GM21717 (cell line): ENCODE data around the gene FKRP.
"Not testable (repeated sequence)": the region's sequence is repeated elsewhere in the genome, so short reads cannot be mapped to it uniquely, and the experiment has no call there.

Experiments
- ATAC-seq: cut with Tn5 transposase; IDR thresholded peaks from one replicate; pipeline ENCODE4 v1.9.1; 2021; ENCODE audit warnings: mild to moderate bottlenecking, moderate library complexity; ENCODE audit not compliant: unreplicated experiment

FKRP gene

GRCh38 chr19:46756544-46756888, 10.7 kb downstream of the FKRP start:
- no peak for ATAC-seq

- ATAC-seq = no peak
Observed at GRCh38 chr19:46759206-46759605, 13.3 kb downstream of the FKRP start.

- ATAC-seq = no peak
Observed at GRCh38 chr19:46759817-46760333, 14.0 kb downstream of the FKRP start.

DNA sequence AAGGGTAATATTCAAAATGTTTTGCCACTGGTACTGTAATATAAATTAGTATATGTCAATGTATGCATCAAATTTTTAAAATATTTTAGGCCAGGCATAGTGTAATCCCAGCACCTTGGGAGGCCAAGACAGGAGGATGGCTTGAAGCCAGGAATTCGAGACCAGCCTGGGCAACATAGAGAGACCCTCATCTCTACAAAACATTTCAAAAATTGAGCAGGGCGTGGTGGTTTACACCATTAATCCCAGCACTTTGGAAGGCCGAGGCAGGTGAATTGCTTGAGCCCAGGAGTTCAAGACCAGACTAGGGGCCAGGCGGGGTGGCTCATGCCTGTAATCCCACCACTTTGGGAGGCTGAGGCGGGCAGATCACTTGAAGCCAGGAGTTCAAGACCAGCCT, 14.5 kb downstream of the FKRP start:
- no peak for ATAC-seq

DNA sequence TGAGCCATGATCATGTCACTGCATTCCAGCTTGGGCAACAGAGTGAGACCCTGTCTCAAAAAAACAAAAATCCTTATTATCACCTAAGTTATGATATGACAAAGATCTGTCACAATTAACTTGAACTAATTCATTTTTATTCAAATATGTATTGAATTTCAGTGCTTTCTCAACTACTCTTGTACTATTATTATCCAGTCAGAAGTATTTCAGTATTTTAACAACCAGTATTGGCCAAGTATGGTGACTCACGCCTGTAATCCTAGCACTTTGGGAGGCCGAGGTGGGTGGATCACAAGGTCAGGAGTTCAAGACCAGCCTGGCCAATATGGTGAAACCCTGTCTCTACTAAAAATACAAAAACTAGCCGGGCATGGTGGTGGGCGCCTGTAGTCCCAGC, 15.0 kb downstream of the FKRP start:
- not testable (repeated sequence) for ATAC-seq

- ATAC-seq = no peak
Observed at GRCh38 chr19:46761418-46761831, 15.6 kb downstream of the FKRP start.

DNA sequence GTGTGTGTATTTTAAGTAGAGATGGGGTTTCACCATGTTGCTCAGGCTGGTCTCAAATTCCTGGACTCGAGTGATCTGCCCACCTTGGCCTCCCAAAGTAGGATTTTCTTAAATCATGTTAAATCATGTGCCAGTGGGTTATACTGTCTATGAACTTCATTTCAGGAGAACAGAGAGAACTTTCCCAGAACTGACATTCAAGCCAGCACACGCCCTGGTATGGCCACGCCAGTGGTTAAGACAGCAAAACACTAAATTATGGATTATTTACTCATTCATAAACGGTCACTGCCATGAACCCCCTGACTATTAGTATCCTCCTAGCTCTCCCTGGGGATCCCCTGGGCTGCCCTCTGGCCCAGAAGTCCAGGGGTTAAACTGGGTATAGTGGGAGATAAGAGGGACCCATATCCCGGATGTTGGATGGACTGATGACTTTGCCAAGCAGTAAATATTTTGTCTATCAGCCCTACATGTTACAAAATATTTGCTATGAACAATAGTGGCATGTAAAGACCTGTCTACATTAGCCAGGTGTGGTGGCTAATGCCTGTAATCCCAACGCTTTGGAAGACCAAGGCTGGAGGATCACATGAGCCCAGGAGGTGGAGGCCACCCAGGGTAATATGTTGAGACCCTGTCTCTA, 16.5 kb downstream of the FKRP start:
- ATAC-seq = no peak

DNA sequence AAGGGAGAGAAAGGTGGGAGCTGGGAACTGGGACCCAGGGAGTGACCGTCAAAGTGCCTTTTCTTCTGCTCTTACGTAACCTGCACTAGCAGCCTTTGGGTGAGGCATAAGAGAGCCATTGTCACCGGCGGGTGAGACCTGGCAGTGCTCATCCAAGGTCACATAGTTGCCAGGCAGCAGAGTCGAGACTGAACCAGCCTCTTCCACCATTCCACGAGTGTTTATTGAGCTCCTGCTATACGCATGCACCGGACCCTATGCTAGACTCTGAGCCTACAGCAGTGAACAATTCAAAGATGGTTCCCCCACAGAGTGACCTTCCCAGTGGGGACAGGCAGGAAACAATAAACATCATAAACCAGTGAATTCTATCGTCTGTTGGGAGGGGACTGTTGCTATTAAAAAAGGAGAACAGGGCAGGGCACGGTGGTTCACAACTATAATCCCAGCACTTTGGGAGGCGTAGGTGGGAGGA, 19.0 kb downstream of the FKRP start:
- ATAC-seq = no peak

DNA sequence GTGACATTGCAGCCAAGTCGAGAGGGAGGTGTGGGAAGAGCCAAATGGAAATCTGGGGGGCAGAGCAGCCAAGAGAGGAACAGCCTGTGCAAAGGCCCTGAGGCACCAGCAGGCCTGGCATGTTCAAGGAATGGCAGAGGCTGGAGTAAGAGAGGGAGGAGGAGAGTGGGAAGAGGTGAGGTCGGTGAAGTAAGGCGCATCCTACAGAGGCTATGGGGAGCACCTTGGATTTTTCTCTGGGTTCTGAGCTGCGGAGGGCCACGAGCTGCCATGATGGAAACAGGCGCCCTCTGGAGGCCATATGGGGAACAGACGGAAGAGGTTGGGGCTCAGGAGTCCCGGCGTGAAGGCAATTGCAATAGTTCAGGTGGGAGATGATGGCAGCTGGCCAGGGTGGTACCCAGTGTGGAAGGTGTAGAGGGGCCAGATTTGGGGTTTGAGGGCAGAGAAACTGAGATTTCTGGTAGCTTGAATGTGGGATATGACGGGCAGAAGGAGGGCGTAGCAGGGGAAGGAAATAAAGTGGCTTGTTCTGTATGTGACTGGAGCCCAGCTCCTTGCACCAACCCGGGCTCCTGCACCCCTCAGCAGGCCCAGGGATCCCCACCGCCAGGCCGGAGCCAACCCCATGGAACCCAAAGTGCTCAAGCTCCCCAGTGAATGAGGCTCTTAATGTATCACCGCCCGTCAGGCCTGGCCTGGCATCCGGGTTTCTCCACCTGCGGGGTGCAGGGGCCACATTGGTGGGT, 20.9 kb downstream of the FKRP start:
- no peak for ATAC-seq

- not testable (repeated sequence) for ATAC-seq
Observed at GRCh38 chr19:46768746-46769145, 22.9 kb downstream of the FKRP start.

DNA sequence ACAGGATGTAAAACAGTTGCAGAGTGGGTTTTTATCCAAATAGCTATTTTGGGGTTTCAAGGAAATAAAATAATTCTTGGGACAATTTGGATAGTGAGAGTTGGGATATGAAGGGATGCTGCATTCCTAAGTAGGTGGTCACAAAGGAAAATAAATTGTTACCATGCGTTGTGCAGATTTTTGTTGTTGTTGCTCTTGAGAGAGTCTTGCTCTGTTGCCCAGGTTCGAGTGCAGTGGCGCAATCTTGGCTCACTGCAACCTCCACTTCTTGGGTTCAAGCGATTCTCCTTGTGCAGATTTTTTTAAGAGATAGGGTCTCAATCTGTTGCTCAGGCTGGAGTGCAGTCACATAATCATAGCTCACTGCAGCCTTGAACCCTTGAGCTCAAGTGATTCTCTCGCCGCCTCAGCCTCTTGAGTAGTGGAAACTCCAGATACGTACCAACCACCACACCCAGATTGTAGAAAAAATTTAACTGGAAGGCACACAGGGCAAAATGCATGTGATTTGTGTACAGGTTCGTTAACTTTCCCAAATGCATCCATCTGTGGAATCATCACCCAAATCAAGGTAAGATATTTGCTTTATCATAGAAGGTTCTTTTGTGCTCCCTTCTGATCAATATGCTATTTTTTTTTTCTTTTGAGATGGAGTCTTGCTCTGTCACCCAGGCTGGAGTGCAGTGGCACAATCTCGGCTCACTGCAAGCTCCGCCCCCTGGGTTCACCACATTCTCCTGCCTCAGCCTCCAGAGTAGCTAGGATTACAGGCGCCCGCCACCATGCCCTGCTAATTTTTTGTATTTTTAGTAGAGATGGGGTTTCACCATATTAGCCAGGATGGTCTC, 26.5 kb downstream of the FKRP start:
- no peak for ATAC-seq

GRCh38 chr19:46773018-46773399, 27.2 kb downstream of the FKRP start:
- no peak for ATAC-seq

DNA sequence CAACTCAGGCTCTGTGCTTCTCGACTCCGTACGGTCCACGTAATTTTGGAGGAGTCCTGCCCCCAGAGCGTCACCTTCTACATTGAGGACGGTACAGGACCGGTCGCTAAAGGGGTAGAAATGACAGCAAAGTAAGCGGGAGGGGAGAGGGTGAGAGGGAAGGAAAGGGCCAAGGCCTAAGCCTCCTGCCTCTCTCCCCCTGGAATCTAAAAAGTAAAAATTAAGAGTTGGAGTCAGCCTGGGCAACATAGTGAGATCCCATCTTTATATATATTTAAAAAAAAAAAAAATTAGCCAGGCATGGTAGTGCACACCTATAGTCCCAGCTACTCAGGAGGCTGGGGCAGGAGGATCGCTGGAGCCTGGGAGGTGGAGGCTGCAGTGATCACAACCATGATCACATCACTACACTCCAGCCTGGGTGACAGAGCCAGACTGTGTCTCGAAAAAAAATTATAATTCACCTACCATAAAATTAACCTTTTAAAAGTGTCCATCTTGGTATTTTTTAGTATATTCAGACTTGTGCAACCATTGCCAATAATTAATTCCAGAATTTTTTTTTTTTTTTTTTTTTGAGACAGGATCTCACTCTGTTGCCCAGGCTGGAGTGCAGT, 29.9 kb downstream of the FKRP start:
- ATAC-seq = no peak

DNA sequence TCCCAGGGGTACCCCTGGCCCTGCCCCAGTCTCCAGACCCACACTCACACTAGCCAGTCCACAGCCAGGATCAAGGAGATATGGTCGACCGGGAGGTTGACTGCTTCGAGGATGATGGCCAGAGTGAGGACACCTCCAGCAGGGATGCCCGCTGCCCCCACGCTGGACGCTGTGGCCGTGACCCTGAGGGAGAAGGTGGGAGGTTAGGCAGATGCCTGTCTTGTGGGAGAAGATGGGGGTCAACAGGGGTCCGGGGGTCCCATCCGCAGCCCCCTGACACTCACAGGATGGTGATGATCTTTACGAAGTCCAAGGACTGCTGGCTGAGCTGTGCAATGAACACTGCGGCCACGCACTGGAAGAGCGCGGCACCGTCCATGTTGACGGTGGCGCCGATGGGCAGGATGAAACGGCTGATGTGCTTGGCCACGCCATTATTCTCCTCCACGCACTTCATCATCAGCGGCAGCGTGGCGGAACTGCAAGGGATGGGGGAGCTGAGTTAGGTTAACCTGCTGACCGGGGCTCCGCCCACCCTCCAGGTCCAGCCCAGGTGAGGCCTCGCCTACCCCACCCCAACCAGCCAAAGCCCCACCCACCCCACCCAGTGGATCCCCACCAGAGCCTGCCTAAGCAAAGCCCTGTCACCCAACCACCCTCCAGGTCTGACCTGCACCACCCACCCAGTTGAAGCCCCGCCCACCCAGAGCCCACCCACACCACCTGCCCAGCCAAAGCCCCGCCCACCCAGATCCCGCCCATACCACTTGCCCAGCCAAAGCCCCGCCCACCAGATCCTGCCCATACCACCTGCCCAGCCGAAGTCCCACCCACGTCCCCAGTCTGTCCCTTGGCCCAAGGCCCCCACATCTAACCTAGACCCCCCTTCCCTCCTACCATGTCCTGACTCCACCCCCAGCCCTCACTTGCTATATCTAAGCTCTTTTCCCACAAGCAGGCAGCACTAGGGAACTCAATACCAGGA, 31.4 kb downstream of the FKRP start:
- no peak for ATAC-seq

GRCh38 chr19:46777956-46778645, 32.2 kb downstream of the FKRP start:
- ATAC-seq = not testable (repeated sequence)

- no peak for ATAC-seq
Observed at GRCh38 chr19:46782355-46783019, 36.6 kb downstream of the FKRP start.

DNA sequence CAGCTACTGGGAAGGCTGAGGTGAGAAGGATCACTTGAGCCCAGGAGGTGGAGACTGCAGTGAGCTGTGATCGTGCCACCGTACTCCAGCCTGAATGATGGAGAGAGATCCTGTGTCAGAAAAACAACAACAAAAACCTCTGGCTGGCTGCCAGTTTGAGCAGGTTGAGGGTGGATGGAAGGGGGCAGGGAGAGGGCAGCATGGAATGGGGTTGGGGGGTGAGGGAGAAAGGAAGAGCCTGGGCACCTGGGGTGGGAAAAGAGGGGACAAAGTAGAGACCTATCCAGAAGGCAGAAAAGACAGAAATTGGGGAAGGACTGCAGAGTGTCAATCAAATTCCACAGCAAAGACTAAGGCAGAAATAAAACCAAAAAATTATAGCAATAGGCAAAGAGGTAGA, 37.8 kb downstream of the FKRP start:
- no peak for ATAC-seq

- ATAC-seq = no peak
Observed at GRCh38 chr19:46784262-46785053, 38.6 kb downstream of the FKRP start.
